Neural cell (in vitro differentiated cells): ENCODE results near the gene ZNF532.

ENCODE experiments used
- CTCF ChIP-seq: fragments of 450-650 bp; IDR thresholded peaks from 2 replicates; pipeline ENCODE4 v1.5.1; 2014; ENCODE audit warnings: antibody characterized with exemption, mild to moderate bottlenecking, moderate library complexity; ENCODE audit not compliant: poor library complexity, severe bottlenecking
- EZH2 ChIP-seq: fragments of 200-600, 300-800 bp; shearing (Covaris generic), sonication (generic); IDR thresholded peaks from 2 replicates; pipeline ENCODE4 v1.6.1; 2014; ENCODE audit warnings: antibody characterized with exemption, low read length, borderline replicate concordance, mild to moderate bottlenecking; ENCODE audit not compliant: insufficient read depth, poor library complexity, severe bottlenecking
- MXI1 ChIP-seq: fragments of 450-650 bp; conservative IDR thresholded peaks from 2 replicates; pipeline ENCODE4 v1.6.1; 2014; ENCODE audit warnings: antibody characterized with exemption, mild to moderate bottlenecking; ENCODE audit not compliant: poor library complexity, severe bottlenecking
- POLR2AphosphoS5 ChIP-seq: IDR thresholded peaks from 2 replicates; pipeline ENCODE4 v1.6.1; 2012
- RAD21 ChIP-seq: fragments of 450-650 bp; conservative IDR thresholded peaks from 2 replicates; pipeline ENCODE4 v1.6.1; 2014; ENCODE audit warnings: antibody characterized with exemption, mild to moderate bottlenecking, moderate library complexity
- REST ChIP-seq: IDR thresholded peaks from 2 replicates; pipeline ENCODE4 v1.6.1; 2012; ENCODE audit warnings: borderline replicate concordance
- SMC3 ChIP-seq: fragments of 450-650 bp; conservative IDR thresholded peaks from 2 replicates; pipeline ENCODE4 v1.6.1; 2014; ENCODE audit warnings: antibody characterized with exemption, mild to moderate bottlenecking, moderate library complexity; ENCODE audit not compliant: poor library complexity
- TAF1 ChIP-seq: IDR thresholded peaks from 2 replicates; pipeline ENCODE4 v1.6.1; 2012; ENCODE audit warnings: low read depth

- TF ChIP-seq CTCF, result no peak
- TF ChIP-seq EZH2, result no peak
- TF ChIP-seq POLR2AphosphoS5, result no peak
- TF ChIP-seq TAF1, result no peak
- TF ChIP-seq RAD21, result no peak
- no peak for TF ChIP-seq SMC3
- no peak for TF ChIP-seq REST
- TF ChIP-seq MXI1, result no peak
Observed at GRCh38 chr18:58929206-58929605, 64.5 kb downstream of the ZNF532 start.
